Measurements from ENCODE around the gene SIM1.

The SIM1 gene

DNA sequence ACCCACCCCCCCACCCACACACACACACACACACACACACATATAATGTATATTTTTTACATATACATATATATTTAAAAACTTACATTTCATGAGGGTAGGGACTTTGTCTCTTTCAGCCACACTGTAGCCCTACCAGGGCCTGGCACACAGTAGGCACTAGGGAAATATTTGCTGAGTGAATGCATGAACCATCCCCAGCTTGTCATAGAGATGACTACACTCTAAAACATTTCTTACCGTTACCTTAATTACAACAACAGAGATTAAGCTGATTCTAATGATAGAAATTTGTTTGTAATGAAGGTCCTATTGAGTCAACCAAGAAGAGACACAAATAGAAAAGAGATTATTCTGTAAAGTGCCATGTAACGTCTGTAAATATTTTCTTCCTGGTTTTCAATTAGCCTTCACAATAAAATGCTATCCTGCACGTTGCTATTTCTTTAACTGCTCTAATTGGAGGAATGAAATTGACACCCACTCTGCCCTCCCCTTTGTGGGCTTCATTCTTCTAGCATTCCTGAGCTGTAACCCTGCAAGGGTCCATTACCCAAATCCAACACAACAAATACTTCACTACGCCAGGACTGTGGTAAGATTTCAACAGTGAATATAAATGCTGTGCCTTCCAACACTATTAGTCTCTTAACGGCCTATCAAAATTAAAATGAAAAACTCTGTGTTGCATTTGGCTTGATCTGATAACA, 30.8 kb downstream of the SIM1 start:
- no peak for DNase-seq
- Mint-ChIP-seq H3K4me1 (ENCODE audit: low read depth) (no peaks in the 10 kb centered on the region), H3K36me3 (ENCODE audit: low read depth) (no peaks in the 10 kb centered on the region), H3K27ac (no peak overlapping the region), H3K27me3 (peaks cover 42% of the 10 kb centered on the region), H3K9me3 (no peaks in the 10 kb centered on the region), H3K4me3 (no peak overlapping the region)

DNA sequence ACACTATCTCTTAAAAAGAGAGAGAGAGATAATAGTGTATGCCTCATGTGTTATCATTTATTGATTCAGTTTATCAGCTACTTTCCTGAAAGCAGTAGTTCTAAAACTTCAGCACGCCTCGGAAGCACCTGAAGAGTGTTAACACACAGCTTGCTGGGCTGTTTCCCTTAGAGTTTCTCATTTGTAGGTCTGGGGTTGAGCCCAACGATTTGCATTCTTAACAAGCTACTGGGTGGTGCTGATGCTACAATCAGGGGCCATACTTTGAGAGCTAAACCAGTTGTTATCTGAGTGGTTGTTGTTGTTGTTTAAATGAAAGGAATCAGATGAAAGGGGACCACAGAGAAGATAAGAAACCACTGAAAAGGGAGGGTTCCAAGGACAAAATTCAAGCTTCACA, 32.6 kb downstream of the SIM1 start:
- Mint-ChIP-seq H3K9me3 (no peaks in the 10 kb centered on the region), H3K4me1 (ENCODE audit: low read depth) (no peaks in the 10 kb centered on the region), H3K27me3 (peaks cover 33% of the 10 kb centered on the region), H3K27ac (no peak overlapping the region), H3K4me3 (no peak overlapping the region), H3K36me3 (ENCODE audit: low read depth) (no peaks in the 10 kb centered on the region)
- no peak for DNase-seq

DNA sequence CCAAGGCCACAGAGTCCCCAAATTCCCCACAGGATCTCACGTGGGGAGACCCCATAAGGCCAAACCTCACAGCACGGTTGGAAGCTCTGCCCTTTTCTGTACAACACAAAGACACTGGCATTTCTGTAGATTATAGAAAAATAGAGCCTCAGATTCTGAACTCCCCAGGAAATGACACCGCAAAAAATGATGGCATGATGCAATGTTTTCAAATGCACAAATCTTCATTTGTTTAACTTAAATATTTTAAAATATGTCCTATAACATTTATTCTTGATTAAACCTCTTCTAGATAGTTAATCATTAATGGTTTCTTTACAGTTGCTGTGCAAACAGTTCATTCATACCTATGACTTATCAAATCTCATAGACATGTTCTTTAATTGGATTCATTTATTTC, 33.8 kb downstream of the SIM1 start:
- Mint-ChIP-seq H3K9me3 (no peaks in the 10 kb centered on the region), H3K27me3 (peaks cover 29% of the 10 kb centered on the region), H3K36me3 (ENCODE audit: low read depth) (no peaks in the 10 kb centered on the region), H3K4me3 (no peak overlapping the region), H3K4me1 (ENCODE audit: low read depth) (no peaks in the 10 kb centered on the region), H3K27ac (no peak overlapping the region)
- DNase-seq = no peak

DNA sequence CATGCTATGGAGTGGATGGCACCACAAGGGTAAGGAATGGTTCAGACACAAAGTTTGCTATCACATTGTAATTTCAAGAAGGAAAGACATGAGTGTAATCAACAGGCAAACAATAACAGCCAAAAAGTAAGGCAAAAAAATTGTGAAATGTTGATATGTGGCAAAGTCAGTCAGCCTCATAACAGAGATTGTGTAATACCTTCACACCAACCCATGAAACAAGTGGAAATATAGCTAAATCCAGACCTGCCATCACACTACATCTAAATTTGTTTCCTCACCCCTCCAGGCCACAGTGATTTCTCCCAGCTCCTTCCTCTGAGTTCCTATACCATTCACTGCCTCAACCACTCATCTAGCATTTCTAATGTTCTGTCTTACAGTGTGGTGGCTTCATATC, 37.3 kb downstream of the SIM1 start:
- Mint-ChIP-seq H3K4me3 (no peak overlapping the region), H3K27me3 (peaks cover 12% of the 10 kb centered on the region), H3K27ac (no peak overlapping the region), H3K36me3 (ENCODE audit: low read depth) (no peaks in the 10 kb centered on the region), H3K4me1 (ENCODE audit: low read depth) (no peaks in the 10 kb centered on the region), H3K9me3 (no peaks in the 10 kb centered on the region)
- DNase-seq = no peak

DNA sequence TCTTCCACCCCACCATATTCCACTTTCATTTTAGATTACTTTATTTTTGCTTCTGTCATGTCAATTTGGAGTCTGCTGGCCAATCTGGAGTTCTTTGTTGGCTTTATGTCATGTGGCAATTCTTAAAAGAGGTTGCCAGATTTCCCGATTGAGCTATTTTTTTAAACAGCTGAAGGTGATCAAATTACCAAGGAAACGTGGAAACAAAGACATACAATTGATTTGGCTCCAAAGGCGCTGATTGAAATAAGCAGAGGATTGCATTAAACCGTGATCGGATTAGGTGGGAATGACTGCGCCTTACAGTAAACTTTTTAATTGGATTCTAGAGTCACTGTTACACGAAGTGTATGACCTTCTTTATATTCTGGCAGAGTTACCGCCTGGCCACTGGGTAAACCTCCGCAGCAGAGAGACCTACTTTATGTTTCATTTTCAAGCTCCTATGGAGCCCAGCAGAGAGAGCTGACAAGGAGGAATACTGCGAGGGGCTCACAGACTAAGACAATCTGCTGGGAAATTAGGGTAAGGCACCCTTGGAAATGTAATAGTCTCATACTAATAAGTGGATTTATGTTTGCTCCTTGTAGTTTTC, 37.9 kb downstream of the SIM1 start:
- Mint-ChIP-seq H3K27me3 (peaks cover 8% of the 10 kb centered on the region), H3K27ac (no peak overlapping the region), H3K9me3 (no peaks in the 10 kb centered on the region), H3K36me3 (ENCODE audit: low read depth) (no peaks in the 10 kb centered on the region), H3K4me1 (ENCODE audit: low read depth) (no peaks in the 10 kb centered on the region), H3K4me3 (no peak overlapping the region)
- no peak for DNase-seq

DNA sequence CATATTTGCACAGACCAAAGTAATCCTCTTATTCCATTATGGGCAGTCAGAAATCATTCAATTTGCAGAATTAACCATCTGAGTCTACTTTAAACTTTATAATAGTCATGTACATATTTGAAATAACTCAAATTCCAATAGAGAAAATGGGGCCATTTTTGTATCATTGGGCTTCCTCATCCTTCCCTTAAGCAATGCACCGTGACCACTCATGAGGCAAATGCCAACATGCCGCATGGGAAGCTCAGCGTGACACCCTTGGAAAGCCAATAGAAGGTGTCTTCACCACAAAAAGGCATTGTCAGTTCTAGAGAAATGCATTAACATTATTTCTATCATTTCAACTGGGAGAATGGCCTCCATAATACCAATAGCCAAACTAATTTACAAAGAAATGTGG, 38.5 kb downstream of the SIM1 start:
- no peak for DNase-seq
- Mint-ChIP-seq H3K9me3 (no peaks in the 10 kb centered on the region), H3K27ac (no peak overlapping the region), H3K4me1 (ENCODE audit: low read depth) (no peaks in the 10 kb centered on the region), H3K36me3 (ENCODE audit: low read depth) (no peaks in the 10 kb centered on the region), H3K4me3 (no peak overlapping the region), H3K27me3 (peaks cover 8% of the 10 kb centered on the region)

DNA sequence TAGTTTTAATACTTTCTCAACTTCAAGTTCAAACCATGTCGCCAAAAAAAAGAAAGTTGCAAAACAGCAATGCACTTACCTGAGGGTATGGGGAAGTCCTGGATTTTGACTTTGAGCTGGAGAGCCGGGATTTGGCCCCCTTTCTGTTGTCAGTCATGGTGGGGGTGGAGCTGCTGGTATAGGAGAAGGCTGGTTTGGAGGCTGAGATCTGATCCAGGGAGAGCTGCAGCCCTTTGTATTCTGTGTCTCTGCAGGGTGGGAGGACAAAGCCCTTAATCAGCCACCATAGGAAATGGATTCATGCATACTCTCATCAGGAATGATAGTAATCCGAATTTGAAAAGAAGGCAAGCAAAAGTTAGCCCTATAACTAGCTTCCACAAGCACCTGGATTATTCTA, 44.0 kb downstream of the SIM1 start:
- no peak for DNase-seq
- H3K9me3 Mint-ChIP-seq = no peaks in the 10 kb centered on the region
- peaks cover 7% of the 10 kb centered on the region for H3K27me3 Mint-ChIP-seq
- no peaks in the 10 kb centered on the region for H3K36me3 Mint-ChIP-seq (ENCODE audit: low read depth)
- no peaks in the 10 kb centered on the region for H3K4me1 Mint-ChIP-seq (ENCODE audit: low read depth)
- H3K27ac Mint-ChIP-seq = no peak overlapping the region
- no peak overlapping the region for H3K4me3 Mint-ChIP-seq

DNA sequence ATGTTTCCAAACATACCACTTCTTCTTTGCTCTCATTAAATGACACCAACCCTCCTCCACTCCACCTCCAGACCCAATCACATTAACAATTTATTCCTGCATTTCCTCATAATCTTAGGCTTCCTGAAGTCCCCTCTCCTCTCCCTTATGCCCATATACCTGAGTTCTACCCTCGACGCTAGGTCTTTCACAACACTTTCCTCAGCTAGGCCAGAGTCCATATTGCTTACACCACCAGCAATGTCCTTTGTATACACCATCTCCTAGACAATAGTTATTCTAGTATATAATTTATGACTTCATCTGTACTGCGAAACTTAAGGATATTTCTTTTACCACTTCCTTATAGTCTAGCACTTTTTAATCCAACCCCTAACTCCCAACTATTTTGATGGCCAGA, 47.7 kb downstream of the SIM1 start:
- no peaks in the 10 kb centered on the region for H3K9me3 Mint-ChIP-seq
- no peaks in the 10 kb centered on the region for H3K36me3 Mint-ChIP-seq (ENCODE audit: low read depth)
- no peak overlapping the region for H3K27ac Mint-ChIP-seq
- H3K4me1 Mint-ChIP-seq (ENCODE audit: low read depth) = no peaks in the 10 kb centered on the region
- H3K4me3 Mint-ChIP-seq = no peak overlapping the region
- no peak for DNase-seq
- H3K27me3 Mint-ChIP-seq = peaks cover 8% of the 10 kb centered on the region

DNA sequence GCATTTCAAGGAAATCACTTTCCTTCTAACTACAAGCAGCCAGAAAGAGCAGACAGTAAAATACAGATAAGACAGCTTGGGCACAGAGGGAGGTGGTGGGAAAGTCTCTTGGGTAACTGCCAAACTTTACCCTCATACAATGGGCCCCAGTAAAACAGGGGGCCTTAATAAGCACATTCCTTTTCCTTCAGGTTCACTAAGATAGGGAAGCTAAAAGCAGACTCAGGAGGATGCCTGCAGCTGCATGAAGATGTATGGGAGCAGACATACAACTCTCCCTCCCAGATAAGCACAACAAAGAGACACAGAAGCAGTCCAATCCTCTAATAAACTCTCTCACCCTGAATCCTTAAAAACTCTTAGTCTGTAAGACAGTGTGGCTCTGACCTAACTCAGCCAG, 49.0 kb downstream of the SIM1 start:
- Mint-ChIP-seq H3K4me1 (ENCODE audit: low read depth) (no peaks in the 10 kb centered on the region), H3K9me3 (no peaks in the 10 kb centered on the region)

DNA sequence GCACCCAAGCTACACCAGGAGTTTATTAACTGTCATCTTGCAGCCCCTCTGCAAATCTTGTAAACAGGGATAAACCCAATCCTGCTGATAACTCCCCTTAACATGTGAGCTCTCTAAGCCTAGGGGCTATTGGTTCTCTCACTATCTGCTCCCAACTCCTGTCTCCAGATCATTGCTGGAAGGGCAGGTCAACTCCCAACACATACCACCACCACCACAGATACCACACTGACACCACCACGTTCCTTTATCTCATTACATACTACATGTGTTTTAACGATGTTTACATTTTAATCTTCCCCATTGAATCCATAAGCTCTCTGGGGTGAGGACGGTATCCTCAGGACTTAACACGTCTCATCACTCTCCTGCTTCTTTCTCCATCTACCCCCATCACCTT, 51.8 kb downstream of the SIM1 start:
- no peak for DNase-seq
- H3K4me3 Mint-ChIP-seq = no peak overlapping the region
- H3K27me3 Mint-ChIP-seq = peaks cover 23% of the 10 kb centered on the region
- H3K36me3 Mint-ChIP-seq (ENCODE audit: low read depth) = no peaks in the 10 kb centered on the region
- no peaks in the 10 kb centered on the region for H3K4me1 Mint-ChIP-seq (ENCODE audit: low read depth)
- no peaks in the 10 kb centered on the region for H3K9me3 Mint-ChIP-seq
- no peak overlapping the region for H3K27ac Mint-ChIP-seq

More for the DNA sequence above, 49.0 kb downstream of the SIM1 start:
- peaks cover 17% of the 10 kb centered on the region for H3K27me3 Mint-ChIP-seq
- DNase-seq = no peak
- no peak overlapping the region for H3K27ac Mint-ChIP-seq
- H3K36me3 Mint-ChIP-seq (ENCODE audit: low read depth) = no peaks in the 10 kb centered on the region
- no peak overlapping the region for H3K4me3 Mint-ChIP-seq

DNA sequence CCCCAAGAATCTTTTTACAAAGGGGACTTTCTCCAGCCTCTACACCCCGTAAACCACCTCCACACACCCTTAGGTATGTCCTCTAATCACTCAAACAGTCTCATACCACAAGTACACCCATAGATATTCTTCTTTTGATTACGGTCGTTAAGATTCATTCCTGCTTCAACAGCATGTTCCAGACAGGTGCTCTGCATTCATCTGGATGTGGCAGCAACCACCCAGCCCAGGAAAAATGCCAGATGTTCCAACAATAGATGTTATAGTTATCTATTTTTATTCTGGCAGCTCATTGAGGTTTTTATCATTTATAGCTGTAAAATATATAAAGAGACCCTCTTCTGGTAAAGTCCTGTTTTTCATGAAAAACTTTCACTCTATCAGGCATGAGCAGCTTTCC, 60.7 kb downstream of the SIM1 start:
- H3K27me3 Mint-ChIP-seq = peaks cover 3% of the 10 kb centered on the region
- H3K9me3 Mint-ChIP-seq = no peaks in the 10 kb centered on the region
- H3K4me1 Mint-ChIP-seq (ENCODE audit: low read depth) = no peaks in the 10 kb centered on the region
- no peak overlapping the region for H3K4me3 Mint-ChIP-seq
- H3K27ac Mint-ChIP-seq = no peak overlapping the region
- no peak for DNase-seq
- no peaks in the 10 kb centered on the region for H3K36me3 Mint-ChIP-seq (ENCODE audit: low read depth)

DNA sequence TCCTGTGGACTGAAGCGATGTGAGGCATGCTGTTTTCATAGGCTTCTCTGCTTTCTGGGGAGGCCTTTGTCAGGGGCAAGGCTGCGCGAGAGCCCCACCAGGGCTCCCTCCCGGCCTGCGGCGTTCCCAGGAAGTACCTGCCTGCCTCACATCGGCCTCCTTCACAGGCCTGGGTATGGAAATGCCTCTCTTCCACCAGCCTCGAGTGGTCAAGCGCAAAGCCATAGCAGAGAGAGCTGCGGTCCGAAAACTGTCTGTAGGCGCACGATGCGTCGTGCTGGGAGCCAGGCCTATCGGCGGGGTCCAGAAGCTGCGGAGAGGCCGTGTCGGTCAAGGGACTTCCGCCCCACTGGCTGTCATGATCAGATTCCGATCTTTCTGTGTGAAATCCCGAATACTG, 71.2 kb downstream of the SIM1 start:
- Mint-ChIP-seq H3K4me3 (no peak overlapping the region), H3K27ac (no peak overlapping the region), H3K27me3 (peaks cover 3% of the 10 kb centered on the region), H3K4me1 (ENCODE audit: low read depth) (no peaks in the 10 kb centered on the region), H3K36me3 (ENCODE audit: low read depth) (no peaks in the 10 kb centered on the region), H3K9me3 (no peaks in the 10 kb centered on the region)
- no peak for DNase-seq

DNA sequence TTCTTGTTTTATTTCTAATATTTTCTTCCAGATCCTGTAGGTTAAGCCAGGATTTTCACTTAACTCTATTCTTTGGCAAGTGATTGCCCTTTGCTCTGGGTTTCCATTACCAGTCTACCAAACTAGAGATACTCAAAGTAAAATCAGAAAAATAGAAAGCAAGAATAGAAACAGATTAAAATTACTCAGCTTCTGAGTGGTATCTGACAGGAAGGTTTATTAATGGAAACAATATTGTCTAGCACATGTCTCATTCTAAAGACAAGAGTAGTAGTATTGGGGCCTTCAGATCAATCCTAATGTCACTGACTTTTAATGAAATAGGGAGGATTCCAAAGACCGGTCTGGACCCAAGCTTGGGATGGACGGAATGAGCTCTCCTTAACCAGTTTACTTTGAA, 72.3 kb downstream of the SIM1 start:
- DNase-seq = no peak
- H3K4me1 Mint-ChIP-seq (ENCODE audit: low read depth) = no peaks in the 10 kb centered on the region

DNA sequence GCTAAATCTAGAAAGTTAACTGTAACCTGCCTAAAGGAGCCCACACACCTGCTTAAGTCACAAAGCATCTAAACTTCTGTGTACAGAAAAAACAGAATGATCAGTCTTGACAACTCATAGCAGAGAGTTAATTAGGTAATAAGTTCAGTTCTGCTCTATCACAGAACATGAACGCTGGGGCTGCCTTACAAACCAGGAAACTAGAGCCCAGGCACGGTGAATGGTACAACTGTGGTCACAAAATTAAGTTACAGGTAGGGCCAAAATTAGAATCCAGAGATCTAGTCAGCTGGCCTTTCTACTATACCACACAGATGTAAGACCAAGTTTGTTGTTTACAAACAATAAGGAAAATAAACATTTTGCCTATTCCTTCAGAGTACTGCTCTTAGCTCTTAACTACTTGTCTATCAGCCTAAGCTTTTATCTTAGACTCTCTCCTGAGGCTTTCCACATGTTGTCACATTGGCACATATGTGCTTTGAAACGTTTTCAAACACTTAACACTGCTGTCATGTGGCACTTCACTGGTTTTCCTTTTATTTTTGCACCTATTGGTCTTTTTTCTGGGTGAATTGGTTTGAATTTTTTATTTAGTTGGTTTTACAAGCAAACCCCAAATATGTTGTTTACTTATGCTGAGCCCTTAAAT, 75.7 kb downstream of the SIM1 start:
- H3K4me1 Mint-ChIP-seq (ENCODE audit: low read depth) = no peaks in the 10 kb centered on the region
- no peak overlapping the region for H3K4me3 Mint-ChIP-seq
- no peak for DNase-seq
- no peaks in the 10 kb centered on the region for H3K27me3 Mint-ChIP-seq
- no peak overlapping the region for H3K27ac Mint-ChIP-seq
- H3K36me3 Mint-ChIP-seq (ENCODE audit: low read depth) = no peaks in the 10 kb centered on the region
- H3K9me3 Mint-ChIP-seq = no peaks in the 10 kb centered on the region

More for the DNA sequence above, 72.3 kb downstream of the SIM1 start:
- Mint-ChIP-seq H3K36me3 (ENCODE audit: low read depth) (no peaks in the 10 kb centered on the region), H3K27ac (no peak overlapping the region), H3K9me3 (no peaks in the 10 kb centered on the region), H3K27me3 (peaks cover 3% of the 10 kb centered on the region), H3K4me3 (no peak overlapping the region)

DNA sequence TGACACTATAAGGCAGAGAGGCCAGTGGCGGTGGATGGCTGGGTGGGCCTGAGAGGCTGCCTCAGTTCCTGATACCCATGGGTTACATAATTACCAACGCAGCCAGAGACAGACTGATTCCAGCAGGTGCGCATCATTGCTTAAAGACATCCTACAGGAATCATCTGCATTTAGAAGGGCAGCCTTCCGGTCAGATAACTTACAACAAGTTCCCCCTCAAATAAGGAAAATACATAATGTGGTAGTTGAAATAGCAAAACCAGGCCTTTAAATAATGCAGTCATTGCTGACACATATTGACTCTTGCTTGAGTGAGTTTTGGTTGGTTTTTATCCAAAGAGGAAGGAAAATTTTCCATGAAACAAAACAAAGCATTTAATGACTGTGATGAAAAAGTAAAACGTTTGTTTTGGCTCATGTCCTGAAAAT, 81.9 kb downstream of the SIM1 start:
- no peaks in the 10 kb centered on the region for H3K4me1 Mint-ChIP-seq (ENCODE audit: low read depth)
- H3K36me3 Mint-ChIP-seq (ENCODE audit: low read depth) = no peaks in the 10 kb centered on the region
- no peak overlapping the region for H3K4me3 Mint-ChIP-seq

More for the DNA sequence above, 81.9 kb downstream of the SIM1 start:
- Mint-ChIP-seq H3K27me3 (no peaks in the 10 kb centered on the region), H3K9me3 (no peaks in the 10 kb centered on the region), H3K27ac (no peak overlapping the region)
- no peak for DNase-seq
